Measurements from ENCODE around the gene AQP3.

The AQP3 gene

DNA sequence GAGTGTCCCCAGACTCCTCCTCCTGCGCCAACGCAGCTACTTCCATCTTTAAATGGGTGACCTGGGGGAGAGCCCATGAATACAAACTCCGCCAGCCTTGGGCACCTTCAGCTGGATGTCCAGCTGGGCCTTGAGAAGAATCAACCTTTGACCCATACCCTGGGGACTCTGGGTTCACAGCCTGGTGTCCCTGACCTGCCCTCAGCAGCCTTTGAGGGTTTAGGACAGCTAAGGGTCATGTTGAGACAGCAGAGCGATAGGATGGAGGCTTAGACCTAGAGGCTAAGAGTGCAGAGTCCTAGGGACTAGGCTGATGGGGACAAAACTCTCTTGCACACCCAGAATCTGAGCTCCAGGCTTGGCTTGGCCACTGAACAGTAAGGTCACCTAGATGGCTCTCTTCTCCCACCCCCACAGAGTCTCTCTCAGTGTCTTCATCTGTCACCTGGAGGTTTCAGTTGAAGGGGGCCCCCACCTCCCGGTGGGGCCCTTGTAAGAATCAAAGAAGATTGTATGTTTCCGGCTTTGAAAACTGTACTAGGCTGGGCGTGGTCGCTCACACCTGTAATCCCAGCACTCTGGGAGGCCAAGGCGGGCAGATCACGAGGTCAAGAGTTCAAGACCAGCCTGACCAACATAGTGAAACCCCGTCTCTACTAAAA is 6.7 kb upstream of the AQP3 start:
- H3K27ac ChIP-seq (ENCODE audit: low read length): peak overlapping the region; percentile 63
- TF ChIP-seq, protein P1, sequence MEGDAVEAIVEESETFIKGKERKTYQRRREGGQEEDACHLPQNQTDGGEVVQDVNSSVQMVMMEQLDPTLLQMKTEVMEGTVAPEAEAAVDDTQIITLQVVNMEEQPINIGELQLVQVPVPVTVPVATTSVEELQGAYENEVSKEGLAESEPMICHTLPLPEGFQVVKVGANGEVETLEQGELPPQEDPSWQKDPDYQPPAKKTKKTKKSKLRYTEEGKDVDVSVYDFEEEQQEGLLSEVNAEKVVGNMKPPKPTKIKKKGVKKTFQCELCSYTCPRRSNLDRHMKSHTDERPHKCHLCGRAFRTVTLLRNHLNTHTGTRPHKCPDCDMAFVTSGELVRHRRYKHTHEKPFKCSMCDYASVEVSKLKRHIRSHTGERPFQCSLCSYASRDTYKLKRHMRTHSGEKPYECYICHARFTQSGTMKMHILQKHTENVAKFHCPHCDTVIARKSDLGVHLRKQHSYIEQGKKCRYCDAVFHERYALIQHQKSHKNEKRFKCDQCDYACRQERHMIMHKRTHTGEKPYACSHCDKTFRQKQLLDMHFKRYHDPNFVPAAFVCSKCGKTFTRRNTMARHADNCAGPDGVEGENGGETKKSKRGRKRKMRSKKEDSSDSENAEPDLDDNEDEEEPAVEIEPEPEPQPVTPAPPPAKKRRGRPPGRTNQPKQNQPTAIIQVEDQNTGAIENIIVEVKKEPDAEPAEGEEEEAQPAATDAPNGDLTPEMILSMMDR (IDR thresholded peaks at IDR 0.05; ENCODE audit: low read depth, low read length): no peak
- no peak for TF ChIP-seq EZH2phosphoT487 (IDR thresholded peaks at IDR 0.05; ENCODE audit: low read depth)
- H3K9me3 ChIP-seq (ENCODE audit: insufficient read depth, low read length): no peaks in the 10 kb centered on the region
- no peaks in the 10 kb centered on the region for H4K20me1 ChIP-seq (ENCODE audit: insufficient read depth, low read length)
- peak overlapping the region; percentile 4; the same call in 1 of the 2 replicates for H3K9ac ChIP-seq (ENCODE audit: low read length)
- H3K4me1 ChIP-seq (ENCODE audit: low read length): peaks cover 50% of the 10 kb centered on the region
- peak overlapping the region; percentile 77; the same call in 1 of the 2 replicates for H2AFZ ChIP-seq (ENCODE audit: low read depth, low read length)
- peak overlapping the region; percentile 51 for H3K4me2 ChIP-seq (ENCODE audit: low read length)
- H3K4me3 ChIP-seq (ENCODE audit: low read length): no peak overlapping the region
- no peaks in the 10 kb centered on the region for H3K79me2 ChIP-seq (ENCODE audit: low read length)
- no peaks in the 10 kb centered on the region for H3K27me3 ChIP-seq (ENCODE audit: low read depth, low read length)
- no peaks in the 10 kb centered on the region for H3K36me3 ChIP-seq (replicated peaks; ENCODE audit: low read depth, low read length)

DNA sequence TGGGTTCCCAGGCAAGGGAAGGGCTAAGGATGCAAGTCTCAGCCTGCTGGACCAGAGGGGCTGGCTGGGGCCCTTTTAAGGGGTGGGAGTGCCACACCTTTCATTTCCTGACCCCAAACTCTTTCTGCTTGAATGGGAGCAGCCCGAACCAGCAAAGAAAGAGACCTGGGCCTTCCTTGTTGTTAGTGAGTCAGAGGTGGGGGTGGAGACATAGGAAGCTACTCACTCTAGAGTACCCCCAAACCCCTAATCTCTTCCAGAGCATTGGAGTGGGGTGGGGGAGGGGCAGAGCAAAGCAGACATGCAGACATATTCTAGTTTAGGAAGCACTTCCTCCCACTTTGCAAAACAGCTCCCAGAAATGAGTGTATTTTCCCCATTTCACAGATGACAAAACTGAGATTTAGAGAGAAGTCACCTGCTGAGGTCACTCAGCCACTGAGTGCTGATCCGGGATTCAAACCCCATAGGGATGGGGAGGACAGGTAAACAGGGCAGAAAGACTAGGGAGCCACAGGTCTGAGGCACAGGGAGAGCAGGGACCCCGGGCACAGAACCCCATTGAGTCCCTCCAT is 6.0 kb upstream of the AQP3 start:
- Histone ChIP-seq H2AFZ (ENCODE audit: low read depth, low read length) (peak overlapping the region; percentile 92), H3K4me2 (ENCODE audit: low read length) (peak overlapping the region; percentile 51), H3K79me2 (ENCODE audit: low read length) (no peaks in the 10 kb centered on the region), H3K9ac (ENCODE audit: low read length) (peak overlapping the region; percentile 32; the same call in 1 of the 2 replicates), H3K27ac (ENCODE audit: low read length) (peak overlapping the region; percentile 63), H3K4me3 (ENCODE audit: low read length) (peak overlapping the region; percentile 15; the same call in 1 of the 2 replicates), H3K4me1 (ENCODE audit: low read length) (peaks cover 43% of the 10 kb centered on the region), H4K20me1 (ENCODE audit: insufficient read depth, low read length) (no peaks in the 10 kb centered on the region), H3K9me3 (ENCODE audit: insufficient read depth, low read length) (no peaks in the 10 kb centered on the region), H3K27me3 (ENCODE audit: low read depth, low read length) (0 out of 2 replicates have a peak, but pooled peaks cover under 1% of the 10 kb centered on the region), H3K36me3 (replicated peaks; ENCODE audit: low read depth, low read length) (no peaks in the 10 kb centered on the region)
- TF ChIP-seq EZH2phosphoT487 (IDR thresholded peaks at IDR 0.05; ENCODE audit: low read depth): no peak
- TF ChIP-seq, protein P1 (IDR thresholded peaks at IDR 0.05; ENCODE audit: low read depth, low read length): no peak

DNA sequence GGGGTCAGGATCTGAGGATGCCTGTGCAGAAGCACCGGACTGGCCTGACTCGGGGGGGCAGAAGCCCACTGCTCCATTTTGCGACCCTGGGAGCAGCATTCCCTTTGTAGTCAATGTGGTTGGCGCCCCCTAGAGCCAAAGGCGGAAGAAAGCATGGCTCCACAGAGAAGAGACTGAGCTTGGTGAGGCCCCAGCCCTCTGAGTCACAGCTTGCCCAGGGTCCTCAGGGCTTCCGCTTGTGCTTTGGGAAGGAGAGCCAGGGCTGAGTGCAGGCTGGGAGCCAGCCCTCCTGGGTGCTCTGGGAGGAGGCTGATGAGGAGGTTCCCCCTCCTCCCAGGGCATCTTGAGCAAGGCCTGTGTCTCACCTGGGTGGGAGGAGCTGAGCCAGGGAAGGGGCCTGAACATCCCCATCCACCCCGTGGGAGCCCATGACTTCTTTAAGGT is 5.5 kb upstream of the AQP3 start:
- no peaks in the 10 kb centered on the region for H3K36me3 ChIP-seq (replicated peaks; ENCODE audit: low read depth, low read length)
- H3K4me2 ChIP-seq (ENCODE audit: low read length): peak overlapping the region; percentile 51
- no peaks in the 10 kb centered on the region for H3K9me3 ChIP-seq (ENCODE audit: insufficient read depth, low read length)
- peaks cover 40% of the 10 kb centered on the region for H3K4me1 ChIP-seq (ENCODE audit: low read length)
- H3K4me3 ChIP-seq (ENCODE audit: low read length): peak overlapping the region; percentile 15; the same call in 1 of the 2 replicates
- peak overlapping the region; percentile 92 for H2AFZ ChIP-seq (ENCODE audit: low read depth, low read length)
- no peaks in the 10 kb centered on the region for H4K20me1 ChIP-seq (ENCODE audit: insufficient read depth, low read length)
- peak overlapping the region; percentile 63 for H3K27ac ChIP-seq (ENCODE audit: low read length)
- peaks cover 6% of the 10 kb centered on the region for H3K27me3 ChIP-seq (ENCODE audit: low read depth, low read length)
- no peaks in the 10 kb centered on the region for H3K79me2 ChIP-seq (ENCODE audit: low read length)
- TF ChIP-seq, protein P1 (IDR thresholded peaks at IDR 0.05; ENCODE audit: low read depth, low read length): peak; percentile 87
- no peak for TF ChIP-seq EZH2phosphoT487 (IDR thresholded peaks at IDR 0.05; ENCODE audit: low read depth)
- peak overlapping the region; percentile 32; the same call in 1 of the 2 replicates for H3K9ac ChIP-seq (ENCODE audit: low read length)

DNA sequence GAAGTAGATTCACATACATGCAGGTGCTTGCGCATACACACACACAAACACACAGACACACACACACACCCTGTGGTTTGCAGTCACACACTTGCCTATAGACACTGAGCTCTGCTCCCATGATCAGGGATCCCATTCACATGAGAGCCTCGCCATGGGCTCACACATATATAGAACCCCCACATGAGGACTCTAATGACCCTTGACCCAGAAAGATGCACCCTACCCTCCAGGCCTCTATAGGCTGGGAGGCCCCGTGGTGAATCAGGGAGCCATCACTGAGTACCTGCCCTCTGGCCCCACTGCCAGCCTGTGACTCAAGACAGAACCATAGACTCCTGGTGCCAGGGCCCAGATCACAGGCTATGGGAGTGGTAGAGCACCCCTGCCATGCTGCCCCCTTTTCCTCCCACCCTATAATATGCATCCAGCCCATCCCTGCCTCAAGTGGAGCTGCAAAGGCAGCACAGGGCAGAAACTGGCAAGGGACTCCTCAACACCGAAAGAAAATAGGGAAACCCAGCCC is 3.3 kb upstream of the AQP3 start:
- Histone ChIP-seq H4K20me1 (ENCODE audit: insufficient read depth, low read length) (no peaks in the 10 kb centered on the region), H3K9ac (ENCODE audit: low read length) (no peak overlapping the region), H2AFZ (ENCODE audit: low read depth, low read length) (no peak overlapping the region), H3K36me3 (replicated peaks; ENCODE audit: low read depth, low read length) (no peaks in the 10 kb centered on the region), H3K27ac (ENCODE audit: low read length) (no peak overlapping the region), H3K9me3 (ENCODE audit: insufficient read depth, low read length) (no peaks in the 10 kb centered on the region), H3K4me1 (ENCODE audit: low read length) (peaks cover 44% of the 10 kb centered on the region), H3K4me2 (ENCODE audit: low read length) (no peak overlapping the region), H3K79me2 (ENCODE audit: low read length) (no peaks in the 10 kb centered on the region), H3K27me3 (ENCODE audit: low read depth, low read length) (peaks cover 12% of the 10 kb centered on the region), H3K4me3 (ENCODE audit: low read length) (no peak overlapping the region)
- no peak for TF ChIP-seq EZH2phosphoT487 (IDR thresholded peaks at IDR 0.05; ENCODE audit: low read depth)
- TF ChIP-seq, protein P1 (IDR thresholded peaks at IDR 0.05; ENCODE audit: low read depth, low read length): no peak

Measured in OCI-LY3 (cell line).